SK-MEL-5 (cell line): ENCODE data around the gene CDH11. TPM values are rescaled to one million over a fixed set of nuclear protein-coding genes. Genes with fewer than 3 reads are reported as not detected.

ENCODE experiments used
- DNase-seq: peaks from one replicate; pipeline ENCODE4 v3.0.0-alpha.2; 2016; ENCODE audit warnings: low read depth, low spot score
- in situ Hi-C: cut with HindIII; loops from 2 replicates; pipeline ENCODE4 v1.10.0; 2016; ENCODE audit warnings: low sequenced_read_pairs, high pct_unique_total_duplicates, low pct_unique_long_range_greater_than_20kb
- total RNA-seq: library from RNA; depleted of rRNA; stranded (reverse); fragments of >200 nt; shearing (Covaris generic); gene quantifications from 2 replicates; pipeline ENCODE4 v1.2.3, GENCODE V29; 2014

Gene CDH11
- total RNA-seq, 1 experiment from 2014 or later, result not detected

- no peak for DNase-seq
- in situ Hi-C loops, result no loop called here
Observed at GRCh38 chr16:64924086-64924485, 197.8 kb downstream of the CDH11 start.

- in situ Hi-C loops, result no loop called here
- no peak for DNase-seq
Observed at GRCh38 chr16:64919929-64920607, 201.8 kb downstream of the CDH11 start.

GRCh38 chr16:64919141-64919540, 202.7 kb downstream of the CDH11 start:
- in situ Hi-C loops, result no loop called here
- DNase-seq, result no peak

- no peak for DNase-seq
- in situ Hi-C loops, result no loop called here
Observed at GRCh38 chr16:64916051-64916450, 205.8 kb downstream of the CDH11 start.

- in situ Hi-C loops, result no loop called here
- DNase-seq, result peak; percentile 36
Observed at GRCh38 chr16:64910356-64910755, 211.5 kb downstream of the CDH11 start.

GRCh38 chr16:64907844-64908243, 214.0 kb downstream of the CDH11 start:
- in situ Hi-C loops, result no loop called here
- DNase-seq, result no peak

- in situ Hi-C loops, result no loop called here
- no peak for DNase-seq
Observed at GRCh38 chr16:64903770-64904169, 218.1 kb downstream of the CDH11 start.

- DNase-seq, result no peak
- in situ Hi-C loops, result no loop called here
Observed at GRCh38 chr16:64900517-64900916, 221.3 kb downstream of the CDH11 start.

- in situ Hi-C loops, result no loop called here
- DNase-seq, result no peak
Observed at GRCh38 chr16:64900019-64900418, 221.8 kb downstream of the CDH11 start.

- DNase-seq, result no peak
- in situ Hi-C loops, result no loop called here
Observed at GRCh38 chr16:64898159-64898558, 223.7 kb downstream of the CDH11 start.
